OCI-LY3 (cell line): Measurements from ENCODE around the gene ZDHHC14.

Experiments used
- EZH2phosphoT487 ChIP-seq: fragments of 200-600 bp; shearing (Covaris generic); IDR thresholded peaks from 2 replicates; pipeline ENCODE4 v1.6.1; 2018; ENCODE audit warnings: antibody characterized with exemption, mixed run types, low read depth
- TF ChIP-seq, protein P1 (sequence below): fragments of 200-600, 300-600 bp; sonication (generic); IDR thresholded peaks from 2 replicates; pipeline ENCODE4 v1.5.1; 2014; ENCODE audit warnings: antibody characterized with exemption, low read length, low read depth

DNA sequence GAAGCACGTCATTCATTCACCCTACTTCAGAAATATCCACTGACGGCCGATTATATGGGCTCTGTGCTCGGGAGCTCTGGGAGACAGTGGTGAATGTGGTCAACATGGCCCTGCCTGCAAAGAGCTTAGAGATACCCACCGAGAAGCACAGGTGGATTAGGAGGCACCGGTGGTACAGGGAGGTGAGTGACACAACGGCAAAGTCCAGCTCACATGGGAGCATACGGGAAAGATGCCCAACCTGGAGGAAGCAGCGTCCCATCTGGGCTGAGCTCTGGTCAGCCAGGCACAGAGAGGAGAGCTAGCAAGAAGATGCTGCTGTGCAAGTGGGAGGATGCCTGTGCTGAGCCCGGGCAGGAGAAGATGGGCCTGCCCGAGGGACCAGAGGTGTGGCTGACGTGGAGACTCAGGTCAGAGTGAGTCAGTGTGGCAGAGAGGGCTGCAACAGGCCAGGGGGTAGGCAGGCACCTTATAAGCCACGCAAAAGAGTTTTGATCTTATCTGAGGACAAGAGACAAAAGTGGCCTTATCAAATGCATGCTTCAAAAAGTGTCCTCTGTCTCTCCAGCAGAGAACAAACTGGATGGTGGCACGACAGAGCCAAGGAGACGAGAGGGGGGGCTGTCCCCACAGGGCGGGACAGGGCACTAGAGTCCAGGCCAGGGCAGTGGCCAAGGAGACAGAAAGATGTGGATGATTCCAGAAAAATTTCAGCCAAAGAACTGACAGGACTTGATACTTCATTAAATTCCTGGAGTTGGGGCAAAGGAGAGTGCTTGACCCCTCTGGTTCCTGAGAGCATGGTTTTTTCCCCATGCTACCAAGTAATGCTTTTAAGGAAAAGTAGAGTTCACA, 227.5 kb downstream of the ZDHHC14 start:
- no peak for TF ChIP-seq EZH2phosphoT487
- TF ChIP-seq, protein P1, sequence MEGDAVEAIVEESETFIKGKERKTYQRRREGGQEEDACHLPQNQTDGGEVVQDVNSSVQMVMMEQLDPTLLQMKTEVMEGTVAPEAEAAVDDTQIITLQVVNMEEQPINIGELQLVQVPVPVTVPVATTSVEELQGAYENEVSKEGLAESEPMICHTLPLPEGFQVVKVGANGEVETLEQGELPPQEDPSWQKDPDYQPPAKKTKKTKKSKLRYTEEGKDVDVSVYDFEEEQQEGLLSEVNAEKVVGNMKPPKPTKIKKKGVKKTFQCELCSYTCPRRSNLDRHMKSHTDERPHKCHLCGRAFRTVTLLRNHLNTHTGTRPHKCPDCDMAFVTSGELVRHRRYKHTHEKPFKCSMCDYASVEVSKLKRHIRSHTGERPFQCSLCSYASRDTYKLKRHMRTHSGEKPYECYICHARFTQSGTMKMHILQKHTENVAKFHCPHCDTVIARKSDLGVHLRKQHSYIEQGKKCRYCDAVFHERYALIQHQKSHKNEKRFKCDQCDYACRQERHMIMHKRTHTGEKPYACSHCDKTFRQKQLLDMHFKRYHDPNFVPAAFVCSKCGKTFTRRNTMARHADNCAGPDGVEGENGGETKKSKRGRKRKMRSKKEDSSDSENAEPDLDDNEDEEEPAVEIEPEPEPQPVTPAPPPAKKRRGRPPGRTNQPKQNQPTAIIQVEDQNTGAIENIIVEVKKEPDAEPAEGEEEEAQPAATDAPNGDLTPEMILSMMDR: no peak
